Measurements from ENCODE around the gene DIPK1A.

DNA sequence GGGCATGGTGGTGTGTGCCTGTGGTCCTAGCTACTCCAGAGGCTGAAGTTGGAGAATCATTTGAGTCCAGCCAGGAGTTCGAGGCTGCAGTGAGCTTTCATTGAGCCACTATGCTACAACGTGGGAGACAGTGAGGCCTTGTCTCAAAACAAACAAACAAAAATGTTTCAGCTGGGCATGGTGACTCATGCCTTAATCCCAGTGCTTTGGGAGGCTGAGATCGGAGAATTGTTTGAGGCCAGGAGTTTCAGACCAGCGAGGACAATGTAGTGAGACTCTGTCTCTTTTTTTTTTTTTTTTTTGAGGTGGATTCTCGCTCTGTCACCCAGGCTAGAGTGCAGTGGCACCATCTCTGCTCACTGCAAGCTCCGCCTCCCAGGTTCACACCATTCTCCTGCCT is 134.5 kb downstream of the DIPK1A start:
- TF ChIP-seq POLR2A (IDR thresholded peaks at IDR 0.05), result no peak
- TF ChIP-seq, protein P1, sequence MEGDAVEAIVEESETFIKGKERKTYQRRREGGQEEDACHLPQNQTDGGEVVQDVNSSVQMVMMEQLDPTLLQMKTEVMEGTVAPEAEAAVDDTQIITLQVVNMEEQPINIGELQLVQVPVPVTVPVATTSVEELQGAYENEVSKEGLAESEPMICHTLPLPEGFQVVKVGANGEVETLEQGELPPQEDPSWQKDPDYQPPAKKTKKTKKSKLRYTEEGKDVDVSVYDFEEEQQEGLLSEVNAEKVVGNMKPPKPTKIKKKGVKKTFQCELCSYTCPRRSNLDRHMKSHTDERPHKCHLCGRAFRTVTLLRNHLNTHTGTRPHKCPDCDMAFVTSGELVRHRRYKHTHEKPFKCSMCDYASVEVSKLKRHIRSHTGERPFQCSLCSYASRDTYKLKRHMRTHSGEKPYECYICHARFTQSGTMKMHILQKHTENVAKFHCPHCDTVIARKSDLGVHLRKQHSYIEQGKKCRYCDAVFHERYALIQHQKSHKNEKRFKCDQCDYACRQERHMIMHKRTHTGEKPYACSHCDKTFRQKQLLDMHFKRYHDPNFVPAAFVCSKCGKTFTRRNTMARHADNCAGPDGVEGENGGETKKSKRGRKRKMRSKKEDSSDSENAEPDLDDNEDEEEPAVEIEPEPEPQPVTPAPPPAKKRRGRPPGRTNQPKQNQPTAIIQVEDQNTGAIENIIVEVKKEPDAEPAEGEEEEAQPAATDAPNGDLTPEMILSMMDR (IDR thresholded peaks at IDR 0.05), result no peak
